H1 (cell line): ENCODE data around the gene TRIM38. TPM values are rescaled to one million over a fixed set of nuclear protein-coding genes. Genes with fewer than 3 reads are reported as not detected.
A peak's percentile ranks its signal among the peaks of the same experiment; 100 is the strongest.

Source experiments
- CTCF ChIA-PET: fragments of 300-600 bp; sonication (Branson Sonifier 250); formaldehyde crosslinking; loops from one replicate; lab custom pipeline; 2021; ENCODE audit not compliant: partially characterized antibody; lab: Charles Lee
- POLR2A ChIA-PET: fragments of 300-600 bp; sonication (Branson Sonifier 250); formaldehyde crosslinking; loops from one replicate; lab custom pipeline; 2021; ENCODE audit warnings: inconsistent platforms; ENCODE audit not compliant: partially characterized antibody; lab: Charles Lee
- DNase-seq, 2 experiments: peaks; one replicate each; pipeline versions ENCODE4 v3.0.0 to v3.0.0-alpha.2; 2010 to 2022; ENCODE audit warnings: low spot score in 2 of 2, low read depth in 1 of 2, mixed read lengths in 1 of 2
- FAIRE-seq: peaks from 2 replicates; lab custom pipeline; 2011; peaks lifted over from hg19 to GRCh38; lab: Jason Lieb, UNC
- H2AFZ ChIP-seq: 2 replicates; pipeline ENCODE4 v1.8.1; 2012; ENCODE audit warnings: low read length, inconsistent platforms
- H2AK5ac ChIP-seq: 2 replicates; pipeline ENCODE4 v1.6.1; 2013; ENCODE audit warnings: low read depth, low read length
- H2BK120ac ChIP-seq: replicated peaks from 2 replicates; pipeline ENCODE3; 2013; ENCODE audit warnings: low read depth, low read length, inconsistent platforms
- H2BK12ac ChIP-seq: 2 replicates; pipeline ENCODE4 v1.6.1; 2013; ENCODE audit warnings: low read depth, low read length
- H2BK15ac ChIP-seq: 2 replicates; pipeline ENCODE4 v1.6.1; 2013; ENCODE audit warnings: low read length
- H2BK20ac ChIP-seq: 2 replicates; pipeline ENCODE4 v1.6.1; 2013; ENCODE audit warnings: low read length
- H2BK5ac ChIP-seq: 2 replicates; pipeline ENCODE4 v1.6.1; 2013; ENCODE audit warnings: low read depth, low read length
- H3K14ac ChIP-seq: 2 replicates; pipeline ENCODE4 v1.6.1; 2013; ENCODE audit warnings: inconsistent platforms; ENCODE audit not compliant: insufficient read length
- H3K18ac ChIP-seq: 2 replicates; pipeline ENCODE4 v1.6.1; 2013; ENCODE audit warnings: low read length; ENCODE audit errors: extremely low read depth
- H3K23ac ChIP-seq: 2 replicates; pipeline ENCODE4 v1.6.1; 2013; ENCODE audit warnings: inconsistent platforms; ENCODE audit not compliant: insufficient read length
- H3K23me2 ChIP-seq: 2 replicates; pipeline ENCODE4 v1.6.1; 2013; ENCODE audit warnings: low read depth, low read length
- H3K27ac ChIP-seq: 2 replicates; pipeline ENCODE4 v1.6.1; 2011; ENCODE audit warnings: low read depth, low read length, inconsistent platforms
- H3K27me3 ChIP-seq, 4 experiments: replicated peaks in 1 of 4; 1 replicate in 1 of 4; 2 replicates in 3 of 4; pipeline versions ENCODE4 v1.6.1 to v1.8.1; 2011 to 2013; ENCODE audit warnings: low read length in 3 of 4, mild to moderate bottlenecking in 3 of 4, inconsistent platforms in 2 of 4, mixed read lengths in 2 of 4, moderate library complexity in 1 of 4; ENCODE audit not compliant: control insufficient read depth in 3 of 4, insufficient read depth in 3 of 4; ENCODE audit errors: extremely low read depth in 1 of 4
- H3K36me3 ChIP-seq, 4 experiments: 2 replicates each; pipeline versions ENCODE4 v1.6.1 to v1.8.1; 2011 to 2013; ENCODE audit warnings: mild to moderate bottlenecking in 4 of 4, low read length in 3 of 4, moderate library complexity in 2 of 4, control low read depth in 1 of 4, inconsistent platforms in 1 of 4; ENCODE audit not compliant: insufficient read depth in 4 of 4, control insufficient read depth in 2 of 4
- H3K4ac ChIP-seq: replicated peaks from 2 replicates; pipeline ENCODE3; 2013; ENCODE audit warnings: low read length, low read depth, mixed read lengths, inconsistent platforms; ENCODE audit not compliant: insufficient read length
- H3K4me1 ChIP-seq, 4 experiments: replicated peaks in 1 of 4; 1 replicate in 1 of 4; 2 replicates in 3 of 4; pipeline versions ENCODE4 v1.6.1 to v1.8.1; 2011 to 2013; ENCODE audit warnings: low read length in 3 of 4, inconsistent platforms in 2 of 4, mixed read lengths in 1 of 4; ENCODE audit not compliant: insufficient read depth in 4 of 4, control insufficient read depth in 3 of 4
- H3K4me2 ChIP-seq, 2 experiments: 2 replicates each; pipeline versions ENCODE4 v1.6.1 to v1.8.1; 2011 to 2013; ENCODE audit warnings: low read depth in 2 of 2, low read length in 2 of 2, control low read depth in 1 of 2, inconsistent platforms in 1 of 2, mild to moderate bottlenecking in 1 of 2; ENCODE audit not compliant: insufficient read depth in 1 of 2
- H3K4me3 ChIP-seq, 4 experiments: fragments of 200-600, 300-600 bp in 1 of 4; sonication (generic), shearing (Covaris generic), sonication (Bioruptor Twin) in 1 of 4; 2 replicates each; pipeline versions ENCODE4 v1.5.1 to v1.8.1; 2011 to 2016; ENCODE audit warnings: low read length in 4 of 4, low read depth in 3 of 4, control low read depth in 2 of 4, inconsistent platforms in 2 of 4, mild to moderate bottlenecking in 2 of 4, mixed read lengths in 1 of 4, moderate library complexity in 1 of 4; ENCODE audit not compliant: insufficient read depth in 2 of 4; ENCODE audit errors: extremely low read depth in 1 of 4
- H3K56ac ChIP-seq: replicated peaks from 2 replicates; pipeline ENCODE3; 2013; ENCODE audit warnings: low read depth, mild to moderate bottlenecking, mixed read lengths, low read length, inconsistent platforms; ENCODE audit not compliant: insufficient read length
- H3K79me1 ChIP-seq: 2 replicates; pipeline ENCODE4 v1.6.1; 2013; ENCODE audit warnings: low read depth, low read length, control low read depth
- H3K79me2 ChIP-seq, 2 experiments: 2 replicates each; pipeline versions ENCODE4 v1.6.1 to v1.8.1; 2012 to 2013; ENCODE audit warnings: low read length in 2 of 2, mild to moderate bottlenecking in 2 of 2, inconsistent platforms in 1 of 2; ENCODE audit not compliant: insufficient read depth in 2 of 2, control insufficient read depth in 1 of 2
- H3K9ac ChIP-seq, 4 experiments: replicated peaks in 1 of 4; 1 replicate in 1 of 4; 2 replicates in 3 of 4; pipeline versions ENCODE4 v1.6.1 to v1.8.1; 2011 to 2013; ENCODE audit warnings: low read depth in 3 of 4, low read length in 3 of 4, control low read depth in 2 of 4, mild to moderate bottlenecking in 2 of 4, moderate library complexity in 2 of 4, inconsistent platforms in 1 of 4; ENCODE audit errors: extremely low read depth in 1 of 4
- H3K9me3 ChIP-seq, 2 experiments: 2 replicates each; pipeline versions ENCODE4 v1.6.1 to v1.8.1; 2012 to 2013; ENCODE audit warnings: mild to moderate bottlenecking in 2 of 2, moderate library complexity in 2 of 2, control low read depth in 1 of 2, inconsistent platforms in 1 of 2, low read depth in 1 of 2, low read length in 1 of 2, mixed read lengths in 1 of 2; ENCODE audit not compliant: insufficient read depth in 2 of 2
- H4K20me1 ChIP-seq, 2 experiments: replicated peaks in 1 of 2; 2 replicates each; pipeline versions ENCODE3 to v1.8.1; 2011 to 2013; ENCODE audit warnings: inconsistent platforms in 2 of 2, low read length in 2 of 2, mild to moderate bottlenecking in 1 of 2; ENCODE audit not compliant: insufficient read depth in 2 of 2, control insufficient read depth in 1 of 2
- H4K5ac ChIP-seq: 2 replicates; pipeline ENCODE4 v1.6.1; 2013; ENCODE audit warnings: low read length, low read depth, mixed read lengths, inconsistent platforms; ENCODE audit not compliant: insufficient read length
- H4K8ac ChIP-seq: 2 replicates; pipeline ENCODE4 v1.8.0; 2013; ENCODE audit warnings: mild to moderate bottlenecking, moderate library complexity, low read length, inconsistent platforms; ENCODE audit not compliant: insufficient read depth; ENCODE audit errors: extremely low read depth
- H4K91ac ChIP-seq: replicated peaks from 2 replicates; pipeline ENCODE3; 2013; ENCODE audit warnings: low read length, mixed read lengths, inconsistent platforms; ENCODE audit not compliant: insufficient read length
- JUND ChIP-seq: IDR thresholded peaks from 2 replicates; pipeline ENCODE4 v1.6.1; 2011; ENCODE audit warnings: mild to moderate bottlenecking, improper control_type of control experiment, low read length
- KDM5A ChIP-seq: fragments of 200-600 bp; IDR thresholded peaks from 2 replicates; pipeline ENCODE4 v1.7.1; 2012; ENCODE audit warnings: mild to moderate bottlenecking, low read length, inconsistent platforms, mixed read lengths
- POLR2A ChIP-seq, 2 experiments: IDR thresholded peaks; 1 replicate in 1 of 2; 2 replicates in 1 of 2; pipeline ENCODE4 v1.6.1; 2011; ENCODE audit warnings: low read depth in 2 of 2, low read length in 2 of 2, mild to moderate bottlenecking in 2 of 2; ENCODE audit errors: control extremely low read depth in 1 of 2
- POU5F1 ChIP-seq: IDR thresholded peaks from 2 replicates; pipeline ENCODE4 v1.6.1; 2011; ENCODE audit warnings: low read depth, mild to moderate bottlenecking, low read length, moderate library complexity
- RBBP5 ChIP-seq: IDR thresholded peaks from 2 replicates; pipeline ENCODE4 v1.7.1; 2012; ENCODE audit warnings: low read depth, mild to moderate bottlenecking, inconsistent platforms, low read length, moderate library complexity, borderline replicate concordance
- SP2 ChIP-seq: IDR thresholded peaks from 2 replicates; pipeline ENCODE4 v1.6.1; 2012; ENCODE audit warnings: mild to moderate bottlenecking, low read length, inconsistent platforms
- TAF7 ChIP-seq: optimal IDR thresholded peaks from 2 replicates; pipeline ENCODE3; 2011; ENCODE audit warnings: low read depth, mild to moderate bottlenecking, inconsistent platforms, low read length, moderate library complexity, borderline replicate concordance
- WGBS, 2 experiments: shearing (Covaris generic) in 1 of 2; methylation state at CpG; one replicate each; pipeline versions ENCODE4 v1.1.6 to v1.1.7; 2013 to 2015; ENCODE audit warnings: low lambda C conversion rate in 2 of 2, mixed read lengths in 2 of 2, inconsistent platforms in 1 of 2, low coverage in 1 of 2, missing lambda C conversion rate in 1 of 2; ENCODE audit not compliant: insufficient replicate concordance in 2 of 2, insufficient coverage in 1 of 2, insufficient read length in 1 of 2; ENCODE audit errors: extremely low coverage in 1 of 2, missing lambda C conversion rate in 1 of 2; 5-methylcytosine and 5-hydroxymethylcytosine counted together
- polyA plus RNA-seq, 7 experiments: library from polyadenylated mRNA; depleted of rRNA in 3 of 7; stranded (reverse) in 5 of 7; unstranded in 2 of 7; fragments of >200 nt in 5 of 7; fragments of 200-250 nt in 2 of 7; gene quantifications; 1 replicate in 5 of 7; 2 replicates in 1 of 7; 4 replicates in 1 of 7; pipeline versions ENCODE4 v1.2.1 to v1.2.3, GENCODE V29; 2011 to 2013; ENCODE audit warnings: missing spikeins in 2 of 7, mixed read lengths in 2 of 7
- total RNA-seq: library from RNA; stranded (reverse); fragmentation: NEBNext Ultra II Directional; extraction: Animal tissue kit (Norgen Biotek cat#: 25700); gene quantifications from 2 replicates; pipeline ENCODE4 v1.2.1, GENCODE V29; 2021

The TRIM38 gene
- total and polyA plus RNA-seq, 2 of the 8 experiments (the other 6 are each of a cell fraction or from before 2014, with no cell fraction given) = 0.43 to 0.56 TPM

DNA sequence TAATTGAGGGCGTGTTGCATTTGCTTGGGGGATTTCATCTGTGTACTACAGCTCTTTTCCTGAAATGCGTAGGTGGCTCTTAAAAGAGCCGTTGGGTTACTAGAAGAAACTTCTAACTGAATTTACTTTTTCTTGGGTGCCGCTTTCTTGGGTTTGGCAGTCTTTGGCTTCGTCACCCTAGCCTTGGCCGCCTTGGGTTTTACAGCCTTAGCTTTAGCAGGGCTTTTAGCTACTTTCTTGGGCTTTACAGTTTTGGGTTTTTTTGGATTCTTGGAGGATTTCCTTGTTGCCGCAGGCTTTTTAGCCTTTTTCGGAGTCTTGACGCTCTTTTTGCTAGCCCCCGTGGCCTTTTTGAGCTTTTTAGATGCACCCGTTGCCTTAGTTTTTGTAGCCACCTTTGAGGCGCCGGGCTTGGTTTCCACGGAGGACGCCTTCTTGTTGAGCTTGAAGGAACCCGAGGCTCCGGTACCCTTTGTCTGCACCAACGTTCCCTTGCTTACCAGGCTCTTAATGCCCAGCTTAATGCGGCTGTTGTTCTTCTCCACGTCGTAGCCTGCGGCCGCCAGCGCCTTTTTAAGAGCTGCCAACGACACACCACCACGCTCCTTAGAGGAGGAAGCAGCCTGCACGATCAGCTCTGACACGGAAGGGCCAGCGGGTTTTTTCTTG is 54.5 kb downstream of the TRIM38 start:
- peak overlapping the region; percentile 35 to 55 (median 40); a peak in 7 of 8 replicates for H3K4me3 ChIP-seq

More for the DNA sequence above, 54.5 kb downstream of the TRIM38 start:
- Histone ChIP-seq H3K4me1 (peaks cover 0 to 8% (median 3%) of the 10 kb centered on the region in 4 experiments; a peak in 4 of 7 replicates), H3K23ac (no peak overlapping the region), H4K5ac (no peak overlapping the region), H2AFZ (no peak overlapping the region), H2BK15ac (no peak overlapping the region), H2BK120ac (no peak overlapping the region), H3K79me2 (no peaks in the 10 kb centered on the region), H2AK5ac (no peak overlapping the region; the same call in 1 of the 2 replicates), H3K56ac (peak overlapping the region; percentile 67), H3K23me2 (peaks cover 8% of the 10 kb centered on the region), H2BK20ac (no peak overlapping the region), H2BK5ac (peak overlapping the region; percentile 82; the same call in 1 of the 2 replicates), H3K79me1 (no peaks in the 10 kb centered on the region), H3K27ac (peak overlapping the region; percentile 76), H3K4me2 (peak overlapping the region; percentile 54 to 64), H4K20me1 (no peaks in the 10 kb centered on the region), H3K9ac (peak overlapping the region; percentile 40 to 78 (median 58); a peak in 6 of 7 replicates), H3K9me3 (no peaks in the 10 kb centered on the region; a peak in 1 of 4 replicates), H4K91ac (no peak overlapping the region), H4K8ac (peak overlapping the region; percentile 87; the same call in 1 of the 2 replicates), H3K14ac (no peak overlapping the region), H3K27me3 (no peaks in the 10 kb centered on the region), H3K36me3 (no peaks in the 10 kb centered on the region), H3K4ac (no peak overlapping the region), H2BK12ac (peak overlapping the region; percentile 18; the same call in 1 of the 2 replicates), H3K18ac (peak overlapping the region; percentile 36)
- no peak for FAIRE-seq
- no peak; a peak in 1 of 3 replicates for TF ChIP-seq POLR2A (IDR thresholded peaks at IDR 0.05; ENCODE audit: control extremely low read depth in 1 of 2, low read depth in 2 of 2, low read length in 2 of 2)
- no peak for TF ChIP-seq TAF7
- no peak for TF ChIP-seq POU5F1
- no peak for TF ChIP-seq JUND
- 0 out of 2 replicates have a peak, but pooled peaks have one; percentile 22 for TF ChIP-seq RBBP5
- no peak for TF ChIP-seq SP2
- no peak for TF ChIP-seq KDM5A
- POLR2A ChIA-PET = interaction anchor here (0.8 to 32.8 kb wide), 22 partner anchors 8 to 1873 kb away, joined by 3 to 1982 read pairs (median 4); a partner anchor contains a TSS
- WGBS, 2 experiments = 57% methylated on average over 29 of the region's 29 CpGs; no CpG with 5 or more reads in 1 of the 2 experiments
- no peak for DNase-seq
- CTCF ChIA-PET = interaction anchor here (0.5 to 8.9 kb wide), 12 partner anchors 8 to 467 kb away, joined by 3 to 67 read pairs (median 3); no protein-coding TSS in a partner anchor
